ENCODE data around the gene CAND1.

DNA sequence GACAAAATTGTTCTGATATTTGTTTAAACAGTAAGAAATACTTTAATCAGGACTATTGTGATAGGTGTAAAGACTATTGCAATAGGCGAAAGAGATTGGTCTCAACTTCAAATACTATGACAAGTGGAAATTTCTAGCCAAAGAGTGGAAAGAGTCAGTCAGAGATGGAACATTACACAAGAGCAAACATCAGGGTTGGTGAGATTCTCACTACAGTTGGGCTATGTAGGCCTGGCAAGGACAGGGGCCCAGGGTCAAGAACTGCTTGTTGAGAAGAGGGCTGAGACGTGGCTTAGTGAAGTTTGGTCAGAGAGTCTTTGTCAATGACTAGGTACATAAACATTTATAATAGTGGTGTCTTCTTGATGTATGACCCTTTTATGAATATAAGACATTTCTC lies 19.4 kb downstream of the CAND1 start:
- no peak for TF ChIP-seq POLR2A (IDR thresholded peaks at IDR 0.05)
- TF ChIP-seq, protein P1, sequence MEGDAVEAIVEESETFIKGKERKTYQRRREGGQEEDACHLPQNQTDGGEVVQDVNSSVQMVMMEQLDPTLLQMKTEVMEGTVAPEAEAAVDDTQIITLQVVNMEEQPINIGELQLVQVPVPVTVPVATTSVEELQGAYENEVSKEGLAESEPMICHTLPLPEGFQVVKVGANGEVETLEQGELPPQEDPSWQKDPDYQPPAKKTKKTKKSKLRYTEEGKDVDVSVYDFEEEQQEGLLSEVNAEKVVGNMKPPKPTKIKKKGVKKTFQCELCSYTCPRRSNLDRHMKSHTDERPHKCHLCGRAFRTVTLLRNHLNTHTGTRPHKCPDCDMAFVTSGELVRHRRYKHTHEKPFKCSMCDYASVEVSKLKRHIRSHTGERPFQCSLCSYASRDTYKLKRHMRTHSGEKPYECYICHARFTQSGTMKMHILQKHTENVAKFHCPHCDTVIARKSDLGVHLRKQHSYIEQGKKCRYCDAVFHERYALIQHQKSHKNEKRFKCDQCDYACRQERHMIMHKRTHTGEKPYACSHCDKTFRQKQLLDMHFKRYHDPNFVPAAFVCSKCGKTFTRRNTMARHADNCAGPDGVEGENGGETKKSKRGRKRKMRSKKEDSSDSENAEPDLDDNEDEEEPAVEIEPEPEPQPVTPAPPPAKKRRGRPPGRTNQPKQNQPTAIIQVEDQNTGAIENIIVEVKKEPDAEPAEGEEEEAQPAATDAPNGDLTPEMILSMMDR (IDR thresholded peaks at IDR 0.05): no peak

Measured in thyroid gland (tissue), 4 donors.